ENCODE data around the gene CNBD2.
"Not testable (repeated sequence)": the region's sequence is repeated elsewhere in the genome, so short reads cannot be mapped to it uniquely, and the experiment has no call there.

Gene CNBD2

GRCh38 chr20:35967979-35968640 lies at the start of gene CNBD2:
Gene CNBD2, plus strand, starts transcription at chr20:35968590. Its CDS starts 173 bp downstream, at chr20:35968763.
- no peak for DNase-seq

GRCh38 chr20:35920523-35920922 lies 47.9 kb upstream of the CNBD2 start:
- DNase-seq: no peak

GRCh38 chr20:35929301-35929700 lies 39.1 kb upstream of the CNBD2 start:
- DNase-seq: no peak

GRCh38 chr20:35934050-35934449 lies 34.3 kb upstream of the CNBD2 start:
- DNase-seq: no peak

GRCh38 chr20:35939264-35939663 lies 29.1 kb upstream of the CNBD2 start:
- DNase-seq: no peak

- no peak for DNase-seq
These were observed 26.8 kb upstream of the CNBD2 start for GRCh38 chr20:35941620-35942019.

GRCh38 chr20:35942243-35942642 lies 26.1 kb upstream of the CNBD2 start:
- no peak for DNase-seq

GRCh38 chr20:35947489-35947888 lies 20.9 kb upstream of the CNBD2 start:
- DNase-seq: no peak

- DNase-seq: no peak
These were observed 20.5 kb upstream of the CNBD2 start for GRCh38 chr20:35947907-35948306.

- DNase-seq: no peak
These were observed 18.3 kb upstream of the CNBD2 start for GRCh38 chr20:35950093-35950492.

GRCh38 chr20:35952080-35952479 lies 16.3 kb upstream of the CNBD2 start:
- not testable (repeated sequence) for DNase-seq

- no peak for DNase-seq
These were observed 15.7 kb upstream of the CNBD2 start for GRCh38 chr20:35952480-35953386.

- no peak for DNase-seq
These were observed 14.8 kb upstream of the CNBD2 start for GRCh38 chr20:35953387-35954199.

- peak; percentile 100 for DNase-seq
These were observed 14.0 kb upstream of the CNBD2 start, which contains the start of gene SCAND1 for GRCh38 chr20:35954200-35954906. Gene SCAND1, minus strand, starts transcription at chr20:35954502. Its CDS starts 218 bp downstream, at chr20:35954284.

GRCh38 chr20:35954907-35955251 lies 13.5 kb upstream of the CNBD2 start:
- no peak for DNase-seq

- DNase-seq: no peak
These were observed 11.8 kb upstream of the CNBD2 start for GRCh38 chr20:35956616-35957015.

- DNase-seq: not testable (repeated sequence)
These were observed 9.1 kb upstream of the CNBD2 start for GRCh38 chr20:35959291-35959690.

- no peak for DNase-seq
These were observed 4.5 kb upstream of the CNBD2 start for GRCh38 chr20:35963878-35964277.

GRCh38 chr20:35968930-35969329 lies 540 bp downstream of the CNBD2 start:
- no peak for DNase-seq

- no peak for DNase-seq
These were observed 3.6 kb downstream of the CNBD2 start for GRCh38 chr20:35971981-35972380.

- no peak for DNase-seq
These were observed 4.1 kb downstream of the CNBD2 start for GRCh38 chr20:35972462-35972861.

GRCh38 chr20:35974256-35974655 lies 5.9 kb downstream of the CNBD2 start:
- DNase-seq: no peak
